Erythroblast (primary cell): Measurements from ENCODE around the gene SLC35D2.

Source experiments
- GATA1 ChIP-seq: IDR thresholded peaks from 2 replicates; pipeline ENCODE4 v1.6.1; 2011; ENCODE audit warnings: low read depth, mild to moderate bottlenecking, control low read depth, low read length, moderate library complexity
- POLR2A ChIP-seq: IDR thresholded peaks from 2 replicates; pipeline ENCODE4 v1.6.1; 2011; ENCODE audit warnings: mild to moderate bottlenecking, low read length

DNA sequence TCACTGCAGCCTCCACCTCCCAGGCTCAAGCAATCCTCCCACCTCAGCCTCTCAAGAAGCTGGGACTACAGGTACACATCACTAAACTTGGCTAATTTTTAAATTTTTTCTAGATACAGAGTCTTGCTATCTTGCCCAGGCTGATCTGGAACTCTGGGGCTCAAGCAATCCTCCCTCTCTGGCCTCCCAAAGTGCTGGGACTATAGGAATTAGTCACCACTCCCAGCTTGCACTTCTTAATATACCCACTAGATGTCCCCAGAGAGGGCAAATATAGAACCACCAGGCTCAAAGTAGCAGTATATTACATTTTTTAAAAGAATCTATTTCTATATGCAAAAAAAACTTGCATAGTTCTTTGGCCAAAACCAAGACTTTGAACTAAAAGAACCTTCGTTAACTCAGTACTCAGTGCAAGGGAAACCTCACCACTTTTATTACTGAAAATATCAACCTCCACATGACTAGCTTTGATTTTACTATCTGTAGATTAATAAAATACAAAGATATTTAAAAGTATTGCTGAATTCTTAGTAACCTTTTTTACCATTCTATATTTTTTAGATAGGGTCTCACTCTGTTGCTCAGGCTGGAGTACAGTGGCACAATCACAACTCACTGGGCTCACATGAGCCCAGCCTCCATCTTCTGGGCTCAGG lies 55.7 kb downstream of the SLC35D2 start:
- TF ChIP-seq POLR2A (no peak), GATA1 (no peak)
